Bronchial epithelial cell (primary cell): Measurements from ENCODE around the gene TMEM143. TPM values are rescaled to one million over a fixed set of nuclear protein-coding genes. Genes with fewer than 3 reads are reported as not detected.
A peak's percentile ranks its signal among the peaks of the same experiment; 100 is the strongest.
"Not testable (repeated sequence)": the region's sequence is repeated elsewhere in the genome, so short reads cannot be mapped to it uniquely, and the experiment has no call there.

ENCODE experiments used
- DNase-seq: peaks from one replicate; pipeline ENCODE4 v3.0.0-alpha.2; 2010; ENCODE audit warnings: low read depth
- FAIRE-seq: peaks from 2 replicates; lab custom pipeline; 2011; peaks lifted over from hg19 to GRCh38; lab: Jason Lieb, UNC
- H3K27me3 ChIP-seq: 2 replicates; pipeline ENCODE4 v1.5.1; 2011; ENCODE audit warnings: low read length; ENCODE audit not compliant: control insufficient read depth, insufficient read depth
- H3K36me3 ChIP-seq: 2 replicates; pipeline ENCODE4 v1.5.1; 2011; ENCODE audit warnings: low read length; ENCODE audit not compliant: control insufficient read depth, insufficient read depth
- H3K4me3 ChIP-seq: 2 replicates; pipeline ENCODE4 v1.5.1; 2011; ENCODE audit warnings: mild to moderate bottlenecking, low read depth, low read length, control low read depth
- CTCF ChIP-seq: IDR thresholded peaks from 2 replicates; pipeline ENCODE4 v1.5.1; 2011; ENCODE audit warnings: mild to moderate bottlenecking, moderate library complexity, low read length, control low read depth, inconsistent platforms; ENCODE audit not compliant: insufficient read depth, severe bottlenecking
- total RNA-seq: library from RNA; depleted of rRNA; stranded (reverse); fragments of >200 nt; gene quantifications from 2 replicates; pipeline ENCODE4 v1.2.1, GENCODE V29; 2014

Gene TMEM143
- total RNA-seq, 1 donor from 2014 or later: 0.79 TPM

GRCh38 chr19:48373567-48373966, 9.8 kb upstream of the TMEM143 start:
- H3K27me3 ChIP-seq: no peaks in the 10 kb centered on the region
- H3K36me3 ChIP-seq: no peaks in the 10 kb centered on the region
- TF ChIP-seq CTCF: no peak
- no peak for DNase-seq
- H3K4me3 ChIP-seq: no peak overlapping the region
- no peak for FAIRE-seq

GRCh38 chr19:48372904-48373303, 9.2 kb upstream of the TMEM143 start:
- FAIRE-seq: no peak
- DNase-seq: peak; percentile 47
- H3K27me3 ChIP-seq: no peaks in the 10 kb centered on the region
- H3K4me3 ChIP-seq: no peak overlapping the region
- H3K36me3 ChIP-seq: no peaks in the 10 kb centered on the region
- TF ChIP-seq CTCF: no peak

GRCh38 chr19:48371771-48372170, 8.0 kb upstream of the TMEM143 start:
- FAIRE-seq, H3K36me3 ChIP-seq, H3K4me3 ChIP-seq, H3K27me3 ChIP-seq, DNase-seq: not testable (repeated sequence)

GRCh38 chr19:48371367-48371766, 7.6 kb upstream of the TMEM143 start:
- DNase-seq: no peak
- H3K36me3 ChIP-seq: no peaks in the 10 kb centered on the region
- TF ChIP-seq CTCF: no peak
- no peaks in the 10 kb centered on the region for H3K27me3 ChIP-seq
- no peak for FAIRE-seq
- H3K4me3 ChIP-seq: no peak overlapping the region

GRCh38 chr19:48370955-48371354, 7.2 kb upstream of the TMEM143 start:
- no peak for DNase-seq
- TF ChIP-seq CTCF: no peak
- H3K36me3 ChIP-seq: no peaks in the 10 kb centered on the region
- H3K4me3 ChIP-seq: no peak overlapping the region
- no peaks in the 10 kb centered on the region for H3K27me3 ChIP-seq
- FAIRE-seq: no peak

GRCh38 chr19:48368936-48369335, 5.2 kb upstream of the TMEM143 start:
- Histone ChIP-seq H3K36me3 (no peaks in the 10 kb centered on the region), H3K4me3 (no peak overlapping the region), H3K27me3 (no peaks in the 10 kb centered on the region)
- no peak for FAIRE-seq
- no peak for TF ChIP-seq CTCF
- no peak for DNase-seq
